GM12878 (cell line): Measurements from ENCODE around the gene EXOC4. TPM values are rescaled to one million over a fixed set of nuclear protein-coding genes. Genes with fewer than 3 reads are reported as not detected.

Source experiments
- ATAC-seq: fragments of 200-7000 bp; cut with Tn5 transposase; 3 replicates; pipeline ENCODE4 v1.9.1; 2020; ENCODE audit warnings: mild to moderate bottlenecking, moderate library complexity
- BruUV-seq: library from RNA; stranded (reverse); fragments of 400-500 nt; replicated peaks from 2 replicates; lab custom pipeline; 2021; lab: Mats Ljungman, UMichigan
- CTCF ChIA-PET: fragments of 300-600 bp; sonication (Branson Sonifier 250); formaldehyde crosslinking; extraction: SDS; loops from one replicate; lab custom pipeline; 2021; ENCODE audit warnings: inconsistent platforms; lab: Yijun Ruan, JAX
- POLR2A ChIA-PET: fragments of 350-600 bp; formaldehyde crosslinking; extraction: SDS; loops from one replicate; lab custom pipeline; 2021; ENCODE audit warnings: inconsistent platforms; lab: Charles Lee
- RAD21 ChIA-PET: fragments of 300-600 bp; sonication (Branson Sonifier 250); formaldehyde crosslinking; loops from one replicate; lab custom pipeline; 2023; ENCODE audit warnings: antibody characterized with exemption; ENCODE audit not compliant: unreplicated experiment; lab: Charles Lee
- SMC1A ChIA-PET: fragments of 300-600 bp; sonication (Branson Sonifier 250); formaldehyde crosslinking; loops from one replicate; lab custom pipeline; 2023; ENCODE audit not compliant: unreplicated experiment, uncharacterized antibody; lab: Charles Lee
- DNase-seq: peaks from one replicate; pipeline ENCODE4 v3.0.0-alpha.2; 2011; ENCODE audit warnings: low read depth, low spot score
- FAIRE-seq: peaks from 3 replicates; lab custom pipeline; 2011; peaks lifted over from hg19 to GRCh38; lab: Jason Lieb, UNC
- H2AFZ ChIP-seq: 2 replicates; pipeline ENCODE4 v1.6.0; 2011; ENCODE audit warnings: low read depth, low read length, control low read depth; ENCODE audit not compliant: control insufficient read depth
- H3K27ac ChIP-seq: 2 replicates; pipeline ENCODE4 v1.5.1; 2011; ENCODE audit warnings: control low read depth; ENCODE audit not compliant: control insufficient read depth, insufficient read depth
- H3K27me3 ChIP-seq, 2 experiments: replicated peaks in 1 of 2; 2 replicates each; pipeline versions ENCODE4 v1.6.0 to v1.6.1; 2011; ENCODE audit warnings: low read length in 1 of 2; ENCODE audit not compliant: control insufficient read depth in 2 of 2, insufficient read depth in 2 of 2
- H3K36me3 ChIP-seq, 2 experiments: 2 replicates each; pipeline ENCODE4 v1.5.1; 2011; ENCODE audit warnings: low read length in 1 of 2; ENCODE audit not compliant: control insufficient read depth in 2 of 2, insufficient read depth in 2 of 2
- H3K4me1 ChIP-seq: 2 replicates; pipeline ENCODE4 v1.6.1; 2011; ENCODE audit warnings: mild to moderate bottlenecking, low read length, moderate library complexity, mixed read lengths; ENCODE audit not compliant: control insufficient read depth, insufficient read depth
- H3K4me2 ChIP-seq: 2 replicates; pipeline ENCODE4 v1.6.0; 2011; ENCODE audit warnings: control low read depth; ENCODE audit not compliant: control insufficient read depth, insufficient read depth
- H3K4me3 ChIP-seq: fragments of 200-600 bp; sonication (generic); 2 replicates; pipeline ENCODE4 v1.5.1; 2016
- H3K79me2 ChIP-seq: 2 replicates; pipeline ENCODE4 v1.6.0; 2011; ENCODE audit warnings: low read length; ENCODE audit not compliant: control insufficient read depth, insufficient read depth
- H3K9ac ChIP-seq: 2 replicates; pipeline ENCODE4 v1.8.0; 2011; ENCODE audit warnings: low read length, control low read depth, mixed read lengths; ENCODE audit not compliant: control insufficient read depth, insufficient read depth
- H3K9me3 ChIP-seq: replicated peaks from 3 replicates; pipeline ENCODE4 v1.5.1; 2011; ENCODE audit warnings: mild to moderate bottlenecking, low read length; ENCODE audit not compliant: control insufficient read depth, insufficient read depth
- H4K20me1 ChIP-seq: 2 replicates; pipeline ENCODE4 v1.6.0; 2011; ENCODE audit not compliant: control insufficient read depth, insufficient read depth
- HDAC6 ChIP-seq: fragments of 200-600 bp; sonication (generic); IDR thresholded peaks from one replicate; pipeline ENCODE4 v1.8.0; 2017; ENCODE audit warnings: antibody characterized with exemption; ENCODE audit not compliant: unreplicated experiment
- HDGF ChIP-seq: fragments of 450-650 bp; IDR thresholded peaks from 2 replicates; pipeline ENCODE4 v1.6.1; 2016; ENCODE audit warnings: antibody characterized with exemption
- IKZF2 ChIP-seq, 2 experiments: fragments of 450-650 bp; IDR thresholded peaks; 2 replicates each; pipeline ENCODE4 v1.6.1; 2017; ENCODE audit warnings: mild to moderate bottlenecking in 2 of 2, moderate library complexity in 2 of 2
- NR2C2 ChIP-seq: IDR thresholded peaks from 2 replicates; pipeline ENCODE4 v1.6.1; 2011; ENCODE audit warnings: borderline replicate concordance, low read depth; ENCODE audit not compliant: control insufficient read depth, insufficient read length
- NR2F1 ChIP-seq: fragments of 450-650 bp; conservative IDR thresholded peaks from 2 replicates; pipeline ENCODE4 v1.6.1; 2017; ENCODE audit warnings: mild to moderate bottlenecking
- RCOR1 ChIP-seq: conservative IDR thresholded peaks from 2 replicates; pipeline ENCODE4 v1.6.1; 2012; ENCODE audit warnings: low read depth, low read length, improper control_type of control experiment
- RFX5 ChIP-seq: IDR thresholded peaks from 2 replicates; pipeline ENCODE4 v1.6.1; 2011; ENCODE audit warnings: low read depth, low read length, improper control_type of control experiment
- SIN3A ChIP-seq: IDR thresholded peaks from 2 replicates; pipeline ENCODE4 v1.6.1; 2012; ENCODE audit warnings: low read depth, low read length, improper control_type of control experiment
- SMAD5 ChIP-seq: IDR thresholded peaks from 2 replicates; pipeline ENCODE4 v1.6.1; 2016; ENCODE audit warnings: antibody characterized with exemption, low read depth
- SPI1 ChIP-seq: IDR thresholded peaks from 2 replicates; pipeline ENCODE4 v1.6.1; 2011; ENCODE audit warnings: low read depth, mild to moderate bottlenecking, low read length, moderate library complexity, borderline replicate concordance; ENCODE audit not compliant: insufficient read depth
- SUPT20H ChIP-seq: IDR thresholded peaks from 2 replicates; pipeline ENCODE4 v1.6.1; 2011; ENCODE audit warnings: low read depth, mild to moderate bottlenecking, low read length, moderate library complexity, borderline replicate concordance; ENCODE audit not compliant: control insufficient read depth
- TCF12 ChIP-seq: IDR thresholded peaks from 2 replicates; pipeline ENCODE4 v1.6.1; 2011; ENCODE audit warnings: low read depth, mild to moderate bottlenecking, low read length
- YY1 ChIP-seq: IDR thresholded peaks from 2 replicates; pipeline ENCODE4 v1.6.1; 2011; ENCODE audit warnings: low read depth, mild to moderate bottlenecking, low read length
- WGBS: methylation state at CpG from one replicate; pipeline ENCODE4 v1.1.6; 2016; ENCODE audit warnings: low lambda C conversion rate; ENCODE audit not compliant: insufficient replicate concordance, insufficient coverage; ENCODE audit errors: missing lambda C conversion rate; 5-methylcytosine and 5-hydroxymethylcytosine counted together
- in situ Hi-C: fragments of 300-500 bp; cut with MboI; formaldehyde crosslinking; loops from 9 replicates; pipeline ENCODE4 v1.14.3; 2018; ENCODE audit warnings: mixed read lengths
- intact Hi-C: fragments of 100-400 bp; cut with micrococcal nuclease; formaldehyde crosslinking; loops from one replicate; pipeline ENCODE4 v1.14.2; 2022; ENCODE audit not compliant: unreplicated experiment
- polyA plus RNA-seq, 11 experiments: library from polyadenylated mRNA; depleted of rRNA in 4 of 11; unstranded in 6 of 11; stranded (reverse) in 5 of 11; fragments of >200 nt; fragmentation: Nextera tagmentation in 4 of 11; fragmentation: Illumina TruSeq in 1 of 11; extraction: Ambion mirVana in 4 of 11; extraction: Trizol in 1 of 11; gene quantifications; 1 replicate in 1 of 11; 2 replicates in 10 of 11; pipeline versions ENCODE4 v1.2.1 to v1.2.3, GENCODE V29; 2011 to 2016; ENCODE audit warnings: inconsistent platforms in 2 of 11, missing spikeins in 2 of 11, low read depth in 1 of 11
- total RNA-seq, 4 experiments: library from RNA; depleted of rRNA in 3 of 4; stranded (reverse); fragments of >200 nt in 3 of 4; fragmentation: Illumina TruSeq in 1 of 4; extraction: Trizol in 1 of 4; gene quantifications; 2 replicates each; pipeline versions ENCODE4 v1.2.1 to v1.2.3, GENCODE V29; 2013 to 2021
- TF ChIP-seq, protein P1 (sequence below): fragments of 150-350 bp; IDR thresholded peaks from 2 replicates; pipeline ENCODE4 v1.6.1; 2016; ENCODE audit warnings: low read depth, low read length
- TF ChIP-seq, protein P2 (sequence below): fragments of 450-650 bp; conservative IDR thresholded peaks from 2 replicates; pipeline ENCODE4 v1.6.1; 2017; ENCODE audit warnings: mild to moderate bottlenecking, moderate library complexity
- TF ChIP-seq, protein P3 (sequence below): IDR thresholded peaks from 2 replicates; pipeline ENCODE4 v1.6.1; 2012; ENCODE audit warnings: low read depth, low read length, improper control_type of control experiment

Gene EXOC4
- total and polyA plus RNA-seq, 10 of the 15 experiments (the other 5 are each of a cell fraction or from before 2014, with no cell fraction given) = 13.2 to 44.5 (median 29.6) TPM

DNA sequence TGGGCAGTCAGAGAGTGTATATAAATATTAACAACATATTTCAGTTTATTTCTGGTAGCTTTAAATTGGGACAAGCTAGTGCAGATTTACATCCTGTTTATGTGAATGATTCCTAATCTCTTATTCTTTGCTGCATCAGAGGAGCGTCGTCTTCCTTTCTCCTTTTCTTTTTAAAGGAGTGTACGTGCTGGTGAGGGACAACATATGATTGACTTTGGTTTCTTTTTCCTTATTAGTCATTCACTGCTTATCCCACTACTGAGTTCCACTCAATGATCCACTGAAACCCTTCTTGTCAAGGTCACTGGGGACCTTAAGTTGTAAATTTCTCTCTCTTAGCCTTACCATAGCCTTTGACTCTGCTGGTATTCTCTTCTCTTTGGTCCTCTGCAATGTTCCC is 116.3 kb downstream of the EXOC4 start:
- intact Hi-C loops (no loop called here), in situ Hi-C loops (no loop called here)
- TF ChIP-seq SIN3A (no peak), TCF12 (no peak), IKZF2 (IDR thresholded peaks at IDR 0.05) (no peak), SPI1 (no peak), HDGF (no peak), HDAC6 (no peak), RFX5 (no peak), RCOR1 (no peak), YY1 (no peak), NR2C2 (no peak), SUPT20H (no peak), NR2F1 (no peak), SMAD5 (no peak)
- TF ChIP-seq, protein P1, sequence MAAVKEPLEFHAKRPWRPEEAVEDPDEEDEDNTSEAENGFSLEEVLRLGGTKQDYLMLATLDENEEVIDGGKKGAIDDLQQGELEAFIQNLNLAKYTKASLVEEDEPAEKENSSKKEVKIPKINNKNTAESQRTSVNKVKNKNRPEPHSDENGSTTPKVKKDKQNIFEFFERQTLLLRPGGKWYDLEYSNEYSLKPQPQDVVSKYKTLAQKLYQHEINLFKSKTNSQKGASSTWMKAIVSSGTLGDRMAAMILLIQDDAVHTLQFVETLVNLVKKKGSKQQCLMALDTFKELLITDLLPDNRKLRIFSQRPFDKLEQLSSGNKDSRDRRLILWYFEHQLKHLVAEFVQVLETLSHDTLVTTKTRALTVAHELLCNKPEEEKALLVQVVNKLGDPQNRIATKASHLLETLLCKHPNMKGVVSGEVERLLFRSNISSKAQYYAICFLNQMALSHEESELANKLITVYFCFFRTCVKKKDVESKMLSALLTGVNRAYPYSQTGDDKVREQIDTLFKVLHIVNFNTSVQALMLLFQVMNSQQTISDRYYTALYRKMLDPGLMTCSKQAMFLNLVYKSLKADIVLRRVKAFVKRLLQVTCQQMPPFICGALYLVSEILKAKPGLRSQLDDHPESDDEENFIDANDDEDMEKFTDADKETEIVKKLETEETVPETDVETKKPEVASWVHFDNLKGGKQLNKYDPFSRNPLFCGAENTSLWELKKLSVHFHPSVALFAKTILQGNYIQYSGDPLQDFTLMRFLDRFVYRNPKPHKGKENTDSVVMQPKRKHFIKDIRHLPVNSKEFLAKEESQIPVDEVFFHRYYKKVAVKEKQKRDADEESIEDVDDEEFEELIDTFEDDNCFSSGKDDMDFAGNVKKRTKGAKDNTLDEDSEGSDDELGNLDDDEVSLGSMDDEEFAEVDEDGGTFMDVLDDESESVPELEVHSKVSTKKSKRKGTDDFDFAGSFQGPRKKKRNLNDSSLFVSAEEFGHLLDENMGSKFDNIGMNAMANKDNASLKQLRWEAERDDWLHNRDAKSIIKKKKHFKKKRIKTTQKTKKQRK = no peak
- TF ChIP-seq, protein P2, sequence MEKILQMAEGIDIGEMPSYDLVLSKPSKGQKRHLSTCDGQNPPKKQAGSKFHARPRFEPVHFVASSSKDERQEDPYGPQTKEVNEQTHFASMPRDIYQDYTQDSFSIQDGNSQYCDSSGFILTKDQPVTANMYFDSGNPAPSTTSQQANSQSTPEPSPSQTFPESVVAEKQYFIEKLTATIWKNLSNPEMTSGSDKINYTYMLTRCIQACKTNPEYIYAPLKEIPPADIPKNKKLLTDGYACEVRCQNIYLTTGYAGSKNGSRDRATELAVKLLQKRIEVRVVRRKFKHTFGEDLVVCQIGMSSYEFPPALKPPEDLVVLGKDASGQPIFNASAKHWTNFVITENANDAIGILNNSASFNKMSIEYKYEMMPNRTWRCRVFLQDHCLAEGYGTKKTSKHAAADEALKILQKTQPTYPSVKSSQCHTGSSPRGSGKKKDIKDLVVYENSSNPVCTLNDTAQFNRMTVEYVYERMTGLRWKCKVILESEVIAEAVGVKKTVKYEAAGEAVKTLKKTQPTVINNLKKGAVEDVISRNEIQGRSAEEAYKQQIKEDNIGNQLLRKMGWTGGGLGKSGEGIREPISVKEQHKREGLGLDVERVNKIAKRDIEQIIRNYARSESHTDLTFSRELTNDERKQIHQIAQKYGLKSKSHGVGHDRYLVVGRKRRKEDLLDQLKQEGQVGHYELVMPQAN = no peak
- TF ChIP-seq, protein P3, sequence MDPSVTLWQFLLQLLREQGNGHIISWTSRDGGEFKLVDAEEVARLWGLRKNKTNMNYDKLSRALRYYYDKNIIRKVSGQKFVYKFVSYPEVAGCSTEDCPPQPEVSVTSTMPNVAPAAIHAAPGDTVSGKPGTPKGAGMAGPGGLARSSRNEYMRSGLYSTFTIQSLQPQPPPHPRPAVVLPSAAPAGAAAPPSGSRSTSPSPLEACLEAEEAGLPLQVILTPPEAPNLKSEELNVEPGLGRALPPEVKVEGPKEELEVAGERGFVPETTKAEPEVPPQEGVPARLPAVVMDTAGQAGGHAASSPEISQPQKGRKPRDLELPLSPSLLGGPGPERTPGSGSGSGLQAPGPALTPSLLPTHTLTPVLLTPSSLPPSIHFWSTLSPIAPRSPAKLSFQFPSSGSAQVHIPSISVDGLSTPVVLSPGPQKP = no peak
- H3K4me3 ChIP-seq = no peak overlapping the region
- ATAC-seq (no peak), DNase-seq (no peak), FAIRE-seq (no peak)
- ChIA-PET SMC1A (interaction anchor here (0.5 to 1.6 kb wide), 3 partner anchors 25 to 327 kb away, joined by 3 to 5 read pairs (median 3); no protein-coding TSS in a partner anchor), CTCF (interaction anchor here (0.7 to 2.1 kb wide), 3 partner anchors 11 to 65 kb away, joined by 3 to 7 read pairs (median 4); no protein-coding TSS in a partner anchor), RAD21 (no interaction called here), POLR2A (interaction anchor here (0.6 to 0.7 kb wide), 2 partner anchors 140 to 404 kb away, joined by 3 to 5 read pairs; no protein-coding TSS in a partner anchor)
- H3K27ac ChIP-seq = no peak overlapping the region
- H3K4me2 ChIP-seq = no peak overlapping the region
- no peaks in the 10 kb centered on the region for H4K20me1 ChIP-seq
- no peak overlapping the region for H2AFZ ChIP-seq
- H3K79me2 ChIP-seq = no peaks in the 10 kb centered on the region
- no peaks in the 10 kb centered on the region for H3K27me3 ChIP-seq
- H3K9ac ChIP-seq = no peak overlapping the region
- no peaks in the 10 kb centered on the region for H3K9me3 ChIP-seq
- WGBS = 91% methylated on average over 3 of the region's 3 CpGs
- BruUV-seq = no TSS peak
- H3K36me3 ChIP-seq = no peaks in the 10 kb centered on the region; a peak in 1 of 4 replicates
- H3K4me1 ChIP-seq = no peaks in the 10 kb centered on the region
